VCaP (cell line): ENCODE data around the gene RASL10A.
A peak's percentile ranks its signal among the peaks of the same experiment; 100 is the strongest.

Experiments
- H3K27ac ChIP-seq: fragments of 450-650 bp; 2 replicates; pipeline ENCODE4 v1.5.1; 2017
- CTCF ChIP-seq: fragments of 450-650 bp; conservative IDR thresholded peaks from 2 replicates; pipeline ENCODE4 v1.5.1; 2017; ENCODE audit warnings: mild to moderate bottlenecking, moderate library complexity

RASL10A gene

GRCh38 chr22:29311464-29312217, 3.9 kb downstream of the RASL10A start:
- H3K27ac ChIP-seq, result no peak overlapping the region
- TF ChIP-seq CTCF, result no peak

- H3K27ac ChIP-seq, result peak overlapping the region; percentile 11; the same call in 1 of the 2 replicates
- no peak for TF ChIP-seq CTCF
These were observed 4.6 kb downstream of the RASL10A start for GRCh38 chr22:29310863-29311339.

DNA sequence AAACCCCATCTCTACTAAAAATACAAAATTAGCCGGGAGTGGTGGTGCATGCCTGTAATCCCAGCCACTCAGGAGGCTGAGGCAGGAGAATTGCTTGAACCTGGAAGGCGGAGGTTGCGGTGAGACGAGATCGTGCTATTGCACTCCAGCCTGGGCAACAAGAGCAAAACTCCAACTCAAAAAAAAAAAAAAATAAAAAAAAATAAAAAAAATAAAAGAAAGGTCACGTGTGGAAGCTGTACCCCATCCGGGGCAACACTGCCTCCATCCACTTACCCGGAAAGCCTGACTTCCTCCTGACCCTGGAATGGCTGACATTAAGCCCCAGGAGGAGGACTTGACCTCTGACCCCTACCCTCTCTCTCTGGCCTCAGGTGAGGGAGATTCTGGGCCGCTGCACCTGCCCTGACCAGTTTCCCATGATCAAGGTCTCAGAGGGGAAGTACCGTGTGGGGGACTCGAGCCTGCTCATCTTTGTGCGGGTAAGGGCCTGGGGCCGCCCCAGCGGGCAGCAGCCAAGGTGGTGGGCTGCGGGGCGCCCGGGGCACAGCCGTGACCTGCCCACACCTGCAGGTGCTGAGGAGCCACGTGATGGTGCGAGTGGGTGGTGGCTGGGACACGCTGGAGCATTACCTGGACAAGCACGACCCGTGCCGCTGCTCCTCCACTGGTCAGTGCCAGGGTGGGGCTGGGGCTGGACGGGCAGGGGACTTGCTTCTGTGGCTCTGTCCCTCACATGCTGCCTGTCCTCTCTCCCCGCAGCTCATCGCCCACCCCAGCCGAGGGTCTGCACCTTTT, 5.2 kb downstream of the RASL10A start:
- TF ChIP-seq CTCF, result no peak
- peak overlapping the region; percentile 11; the same call in 1 of the 2 replicates for H3K27ac ChIP-seq

DNA sequence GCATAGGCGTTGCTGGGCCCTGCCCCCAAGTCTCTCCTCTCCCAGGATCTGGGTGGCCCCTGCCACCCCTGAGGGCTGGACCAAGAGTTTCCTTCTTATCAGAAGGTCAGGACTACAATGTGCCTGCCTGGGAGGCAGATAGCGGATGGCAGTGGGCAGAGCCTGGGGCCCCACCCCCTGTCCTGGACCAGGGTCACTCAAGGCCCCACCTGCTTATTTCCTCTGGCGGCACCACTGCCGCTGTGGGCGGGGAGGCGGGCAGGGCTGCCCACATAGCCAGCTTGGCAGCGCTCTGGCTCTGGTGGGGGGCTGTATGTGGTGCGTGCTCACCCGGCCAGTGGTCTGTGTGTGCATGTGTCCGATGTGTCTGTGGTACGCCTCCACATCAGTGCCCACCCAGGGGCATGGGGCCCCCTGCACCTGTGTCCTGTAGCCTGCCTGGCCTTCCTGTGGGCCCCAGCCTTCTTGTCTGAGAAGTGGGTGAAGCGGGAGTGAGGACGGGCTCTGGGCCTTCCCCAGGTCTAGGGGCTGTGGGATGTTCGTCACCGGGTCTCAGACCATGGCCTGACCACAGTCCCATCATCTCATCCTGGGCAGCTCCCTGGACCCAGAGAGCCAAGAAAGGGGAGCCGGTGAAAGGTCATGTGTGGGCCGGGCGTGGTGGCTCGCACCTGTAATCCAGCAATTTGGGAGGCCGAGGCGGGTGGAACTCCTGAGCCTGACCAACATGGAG, 6.0 kb downstream of the RASL10A start:
- TF ChIP-seq CTCF, result no peak
- peak overlapping the region; percentile 19; the same call in 1 of the 2 replicates for H3K27ac ChIP-seq

DNA sequence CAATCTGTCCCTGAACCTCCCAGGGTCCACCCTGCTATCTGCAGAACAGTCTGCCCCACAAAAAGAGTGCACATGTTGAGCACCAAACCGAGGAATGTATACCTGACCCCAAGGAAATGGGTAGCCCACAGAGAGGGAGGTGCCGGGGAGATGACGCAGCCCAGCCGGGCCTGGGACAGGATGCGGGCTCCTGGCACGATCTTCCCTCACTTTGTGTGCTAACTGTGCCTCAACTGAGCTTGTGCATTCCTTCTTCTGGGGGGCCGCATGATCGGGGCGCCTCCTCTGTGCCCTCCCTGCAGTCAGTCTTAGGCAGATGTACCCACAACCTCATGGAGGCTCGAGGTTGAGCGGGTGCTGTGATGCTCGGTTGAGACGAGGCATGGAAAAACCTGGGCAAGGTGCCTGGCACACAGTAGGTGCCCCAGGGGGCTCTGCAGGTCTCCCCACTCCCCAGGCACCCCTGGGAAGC, 6.7 kb downstream of the RASL10A start:
- H3K27ac ChIP-seq, result peak overlapping the region; percentile 19; the same call in 1 of the 2 replicates
- TF ChIP-seq CTCF, result no peak

DNA sequence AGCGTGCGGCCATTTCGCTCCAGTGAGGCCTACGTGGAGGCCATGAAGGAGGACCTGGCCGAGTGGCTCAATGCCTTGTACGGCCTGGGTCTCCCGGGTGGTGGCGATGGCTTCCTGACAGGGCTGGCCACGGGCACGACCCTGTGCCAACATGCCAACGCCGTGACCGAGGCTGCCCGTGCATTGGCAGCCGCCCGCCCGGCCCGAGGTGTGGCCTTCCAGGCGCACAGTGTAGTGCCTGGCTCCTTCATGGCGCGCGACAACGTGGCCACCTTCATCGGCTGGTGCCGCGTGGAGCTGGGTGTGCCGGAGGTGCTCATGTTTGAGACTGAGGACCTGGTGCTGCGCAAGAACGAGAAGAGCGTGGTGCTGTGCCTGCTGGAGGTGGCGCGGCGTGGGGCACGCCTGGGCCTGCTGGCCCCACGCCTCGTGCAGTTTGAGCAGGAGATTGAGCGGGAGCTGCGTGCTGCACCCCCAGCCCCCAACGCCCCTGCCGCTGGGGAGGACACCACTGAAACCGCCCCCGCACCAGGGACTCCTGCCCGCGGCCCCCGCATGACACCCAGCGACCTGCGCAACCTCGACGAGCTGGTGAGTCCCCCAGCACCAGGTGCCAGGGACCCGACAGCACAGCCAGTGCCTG, 7.2 kb downstream of the RASL10A start:
- TF ChIP-seq CTCF, result no peak
- peak overlapping the region; percentile 88; the same call in 1 of the 2 replicates for H3K27ac ChIP-seq
